GM10266 (cell line): ENCODE measurements around the gene DBNL.

Experiments
- DNase-seq: peaks from one replicate; pipeline ENCODE4 v3.0.0; 2012; ENCODE audit errors: extremely low spot score
- CTCF ChIP-seq: IDR thresholded peaks from 2 replicates; pipeline ENCODE4 v1.5.1; 2012; ENCODE audit warnings: mild to moderate bottlenecking, low read depth; ENCODE audit not compliant: control insufficient read depth, insufficient read depth; ENCODE audit errors: missing control alignments

The DBNL gene

GRCh38 chr7:44061645-44062179, 17.2 kb downstream of the DBNL start:
- TF ChIP-seq CTCF: no peak
- DNase-seq: no peak

DNA sequence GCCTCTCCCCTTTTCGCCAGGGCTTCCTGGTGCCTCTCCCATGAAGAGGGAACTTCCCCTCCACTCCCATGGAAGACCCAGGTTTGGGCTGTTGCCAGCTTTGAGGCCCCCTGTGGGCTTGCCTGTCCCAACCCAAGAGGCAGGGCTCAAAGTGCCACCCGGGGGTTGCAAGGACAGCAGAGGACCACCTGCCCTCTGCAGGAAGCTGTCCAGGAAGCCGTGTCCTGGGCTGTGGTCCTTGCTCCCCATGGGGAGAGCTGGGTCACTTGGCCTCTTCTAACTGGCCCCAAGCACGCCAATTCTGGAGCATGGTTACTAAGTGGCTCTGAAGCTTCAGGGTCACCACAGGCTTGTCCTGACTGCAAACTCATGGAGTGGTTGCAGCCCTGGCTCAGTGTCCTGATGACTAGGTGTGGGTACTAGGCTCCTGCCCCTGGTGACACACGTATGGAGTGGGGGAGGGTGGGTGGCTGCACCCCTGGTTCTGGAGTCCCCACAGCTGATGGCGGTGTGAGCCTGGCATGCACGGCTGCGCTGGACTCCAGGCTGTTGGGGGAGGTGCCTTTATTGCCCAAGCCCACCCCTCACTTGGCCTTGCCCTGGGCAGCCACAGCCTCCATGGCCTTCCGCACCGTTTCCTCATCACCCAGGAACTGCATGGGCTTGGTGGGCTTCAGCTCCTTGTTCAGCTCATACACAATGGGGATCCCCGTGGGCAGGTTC, 17.8 kb downstream of the DBNL start:
- TF ChIP-seq CTCF: no peak
- DNase-seq: no peak

- DNase-seq: no peak
- TF ChIP-seq CTCF: no peak
Observed at GRCh38 chr7:44062903-44063295, 18.4 kb downstream of the DBNL start.

DNA sequence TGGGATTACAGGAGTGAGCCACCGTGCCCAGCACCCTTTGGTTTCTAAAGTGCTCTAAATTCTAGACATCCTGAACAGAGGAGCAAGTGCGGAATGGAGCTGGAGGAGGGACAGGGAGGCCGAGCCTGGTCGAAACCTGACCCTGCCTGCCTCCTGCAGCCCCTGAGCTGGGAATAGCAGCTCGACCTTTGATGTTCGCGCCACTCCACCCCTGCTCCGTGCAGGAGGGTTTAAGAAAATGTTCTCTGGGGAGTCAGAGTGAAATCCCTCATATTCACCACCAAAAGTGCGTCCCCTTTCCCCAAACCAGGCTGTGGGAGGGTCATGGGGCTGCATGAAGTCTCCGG, 19.0 kb downstream of the DBNL start:
- TF ChIP-seq CTCF: no peak
- no peak for DNase-seq

DNA sequence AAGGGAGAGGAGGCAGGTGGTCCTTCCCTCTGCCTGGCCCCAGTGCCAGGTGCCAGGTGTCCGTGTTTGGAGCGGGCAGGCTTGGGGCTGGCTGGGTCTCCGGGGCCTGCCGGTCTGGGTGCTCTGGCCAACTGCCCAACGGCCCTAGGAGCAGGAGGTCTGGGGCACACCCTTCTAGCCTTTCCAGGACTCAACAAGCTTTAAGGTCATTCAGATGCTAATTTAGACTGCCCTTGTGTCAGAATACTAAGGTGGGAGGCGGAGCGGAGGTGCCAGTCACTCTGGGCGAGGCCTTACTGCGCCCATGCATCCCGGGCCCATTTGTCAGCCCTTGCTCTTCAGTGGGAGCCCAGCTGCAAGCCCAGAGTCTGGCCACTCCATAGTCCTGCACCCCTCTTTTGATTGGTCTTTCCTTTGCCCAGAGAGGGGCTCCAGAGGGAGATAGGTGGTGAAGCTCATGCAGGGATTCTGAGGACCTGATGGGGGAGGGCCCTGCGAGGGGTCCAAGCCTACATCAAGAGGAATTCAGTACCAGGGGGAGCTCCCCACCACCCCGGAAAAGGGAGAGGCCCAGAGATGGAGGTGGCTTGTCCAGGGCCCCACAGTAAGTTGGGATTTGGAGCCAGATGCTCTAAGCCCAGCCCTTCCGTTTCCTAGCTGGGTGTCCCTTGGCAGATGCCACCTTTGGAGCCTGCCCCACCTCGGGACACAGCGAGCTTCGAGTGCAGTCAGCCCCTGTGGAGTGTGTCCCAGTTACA, 19.6 kb downstream of the DBNL start:
- no peak for DNase-seq
- TF ChIP-seq CTCF: no peak

GRCh38 chr7:44064791-44065430, 20.4 kb downstream of the DBNL start:
- TF ChIP-seq CTCF: no peak
- no peak for DNase-seq

DNA sequence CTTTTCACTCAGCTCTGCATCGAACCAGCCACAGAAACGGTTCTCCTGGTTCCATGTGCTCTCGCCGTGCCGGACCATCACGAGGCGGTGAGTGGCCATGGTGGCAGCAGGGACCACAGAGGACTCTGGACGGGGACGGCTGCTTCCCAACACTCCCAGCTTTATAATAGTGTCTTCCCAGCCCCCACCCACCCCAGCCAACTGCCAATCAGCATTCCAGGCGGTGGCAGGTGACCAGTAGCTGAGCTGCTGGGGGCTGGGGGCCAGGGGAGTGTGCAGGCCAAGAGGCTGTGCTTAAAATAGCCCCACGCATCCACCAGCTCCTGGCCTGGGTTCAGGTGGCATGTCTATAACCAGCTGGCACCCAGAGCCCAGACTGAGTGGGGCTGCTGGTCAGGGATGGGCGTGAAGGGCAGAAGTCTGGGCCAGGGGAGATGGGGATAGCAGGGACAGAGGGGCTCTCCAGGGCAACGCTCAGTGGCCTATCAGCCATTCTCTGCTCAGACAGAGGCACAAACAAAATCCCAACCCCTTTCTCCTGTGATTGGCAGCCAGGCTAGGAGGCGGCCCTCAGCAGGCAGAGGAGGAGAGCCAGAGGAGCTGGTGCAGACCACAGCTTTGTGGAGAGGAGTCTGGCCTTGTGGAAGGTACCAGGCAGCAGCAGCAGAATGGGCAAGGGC, 21.1 kb downstream of the DBNL start, which contains the start of gene PGAM2:
TSS of gene PGAM2 (minus strand) at position 137 of the 680 bp plus-strand sequence. CDS start at position 99, 38 bp downstream.
- no peak for TF ChIP-seq CTCF
- no peak for DNase-seq
